A673 (cell line): ENCODE measurements around the gene GLRA1. TPM values are rescaled to one million over a fixed set of nuclear protein-coding genes. Genes with fewer than 3 reads are reported as not detected.
"Not testable (repeated sequence)": the region's sequence is repeated elsewhere in the genome, so short reads cannot be mapped to it uniquely, and the experiment has no call there.

ENCODE experiments used
- BruUV-seq: library from RNA; stranded (reverse); fragments of 400-500 nt; replicated peaks from 2 replicates; lab custom pipeline; 2021; lab: Mats Ljungman, UMichigan
- CTCF ChIA-PET: fragments of 300-600 bp; sonication (Branson Sonifier 250); formaldehyde crosslinking; loops from one replicate; lab custom pipeline; 2022; ENCODE audit warnings: antibody characterized with exemption; lab: Charles Lee
- POLR2A ChIA-PET: fragments of 300-600 bp; sonication (Branson Sonifier 250); formaldehyde crosslinking; loops from one replicate; lab custom pipeline; 2022; ENCODE audit warnings: antibody characterized with exemption; ENCODE audit not compliant: low non-redundant PET; lab: Charles Lee
- DNase-seq: peaks from one replicate; pipeline ENCODE4 v3.0.0-alpha.2; 2015; ENCODE audit warnings: low spot score
- H3K27ac ChIP-seq: fragments of 200-600 bp; sonication (generic); 2 replicates; pipeline ENCODE4 v1.5.1; 2016; ENCODE audit warnings: mixed run types, low read depth, mild to moderate bottlenecking, mixed read lengths, antibody characterized with exemption, low read length; ENCODE audit not compliant: poor library complexity, severe bottlenecking
- H3K27me3 ChIP-seq: fragments of 200-600 bp; sonication (generic); replicated peaks from 2 replicates; pipeline ENCODE4 v1.6.1; 2017; ENCODE audit warnings: mixed run types, low read depth, mild to moderate bottlenecking, mixed read lengths, antibody characterized with exemption, low read length; ENCODE audit not compliant: insufficient read depth, poor library complexity
- H3K36me3 ChIP-seq: fragments of 200-600 bp; sonication (generic); 2 replicates; pipeline ENCODE4 v1.6.1; 2016; ENCODE audit warnings: mixed run types, mild to moderate bottlenecking, mixed read lengths, antibody characterized with exemption, low read length; ENCODE audit not compliant: insufficient read depth, poor library complexity, severe bottlenecking
- H3K4me1 ChIP-seq: fragments of 200-600 bp; sonication (generic); 2 replicates; pipeline ENCODE4 v1.6.1; 2017; ENCODE audit warnings: mixed run types, mild to moderate bottlenecking, mixed read lengths, antibody characterized with exemption, low read length; ENCODE audit not compliant: insufficient read depth, poor library complexity, severe bottlenecking
- H3K4me3 ChIP-seq: fragments of 200-600 bp; sonication (generic); 2 replicates; pipeline ENCODE4 v1.5.1; 2016; ENCODE audit warnings: low read depth, mixed run types, mild to moderate bottlenecking, mixed read lengths, low read length; ENCODE audit not compliant: poor library complexity, severe bottlenecking
- H3K9me3 ChIP-seq: fragments of 200-600 bp; sonication (generic); 2 replicates; pipeline ENCODE4 v1.6.1; 2016; ENCODE audit warnings: mixed run types, low read depth, mild to moderate bottlenecking, mixed read lengths, antibody characterized with exemption, low read length; ENCODE audit not compliant: poor library complexity, severe bottlenecking
- CTCF ChIP-seq: fragments of 300-800, 200-600 bp; sonication (generic); conservative IDR thresholded peaks from 2 replicates; pipeline ENCODE4 v1.5.1; 2017; ENCODE audit warnings: low read depth, mild to moderate bottlenecking, antibody characterized with exemption, low read length, moderate library complexity, mixed read lengths
- EZH2 ChIP-seq: fragments of 200-600 bp; sonication (generic); IDR thresholded peaks from 2 replicates; pipeline ENCODE4 v1.6.1; 2017; ENCODE audit warnings: borderline replicate concordance, low read depth, mild to moderate bottlenecking, mixed read lengths, antibody characterized with exemption, low read length; ENCODE audit not compliant: poor library complexity, severe bottlenecking
- intact Hi-C: fragments of 100-400 bp; cut with micrococcal nuclease; formaldehyde crosslinking; loops from one replicate; pipeline ENCODE4 v1.10.0; 2022; ENCODE audit not compliant: unreplicated experiment
- total RNA-seq: library from RNA; stranded (reverse); gene quantifications from 2 replicates; pipeline ENCODE4 v1.2.3, GENCODE V29; 2021

GLRA1 gene
- total RNA-seq, 1 experiment from 2014 or later = not detected

- Histone ChIP-seq H3K4me1 (peaks cover 27% of the 10 kb centered on the region), H3K9me3 (no peaks in the 10 kb centered on the region), H3K27me3 (no peaks in the 10 kb centered on the region), H3K36me3 (no peaks in the 10 kb centered on the region), H3K27ac (peak overlapping the region; percentile 44), H3K4me3 (no peak overlapping the region)
- CTCF ChIA-PET = interaction anchor here (0.5 kb wide), 1 partner anchor 125 kb away, joined by 4 read pairs; no protein-coding TSS in a partner anchor
- TF ChIP-seq EZH2 = no peak
- TF ChIP-seq CTCF = no peak
- intact Hi-C loops = no loop called here
- DNase-seq = no peak
- POLR2A ChIA-PET = interaction anchor here (0.6 kb wide), 1 partner anchor 73 kb away, joined by 4 read pairs; no protein-coding TSS in a partner anchor
- no TSS peak for BruUV-seq
These were observed 29.0 kb downstream of the GLRA1 start for GRCh38 chr5:151895660-151896030.

- intact Hi-C loops, H3K9me3 ChIP-seq, H3K27me3 ChIP-seq, DNase-seq, POLR2A ChIA-PET, H3K36me3 ChIP-seq, H3K4me3 ChIP-seq, H3K27ac ChIP-seq, CTCF ChIA-PET, BruUV-seq: not testable (repeated sequence)
- peaks cover 27% of the 10 kb centered on the region for H3K4me1 ChIP-seq
These were observed 31.2 kb downstream of the GLRA1 start for GRCh38 chr5:151893485-151893884.

- no TSS peak for BruUV-seq
- DNase-seq = no peak
- H3K27me3 ChIP-seq = no peaks in the 10 kb centered on the region
- no peaks in the 10 kb centered on the region for H3K9me3 ChIP-seq
- H3K27ac ChIP-seq = no peak overlapping the region
- H3K36me3 ChIP-seq = no peaks in the 10 kb centered on the region
- intact Hi-C loops = no loop called here
- no peak overlapping the region for H3K4me3 ChIP-seq
- peaks cover 27% of the 10 kb centered on the region for H3K4me1 ChIP-seq
- POLR2A ChIA-PET = no interaction called here
- CTCF ChIA-PET = no interaction called here
- no peak for TF ChIP-seq CTCF
- no peak for TF ChIP-seq EZH2
These were observed 32.3 kb downstream of the GLRA1 start for GRCh38 chr5:151892393-151892792.

- TF ChIP-seq EZH2 = no peak
- 0 out of 2 replicates have a peak, but pooled peaks have one; percentile 13 for TF ChIP-seq CTCF
- H3K27me3 ChIP-seq = no peaks in the 10 kb centered on the region
- intact Hi-C loops = no loop called here
- no peak overlapping the region for H3K4me3 ChIP-seq
- H3K4me1 ChIP-seq = peaks cover 6% of the 10 kb centered on the region
- no TSS peak for BruUV-seq
- POLR2A ChIA-PET = no interaction called here
- CTCF ChIA-PET = no interaction called here
- no peaks in the 10 kb centered on the region for H3K36me3 ChIP-seq
- no peak for DNase-seq
- no peak overlapping the region for H3K27ac ChIP-seq
- H3K9me3 ChIP-seq = no peaks in the 10 kb centered on the region
These were observed 34.4 kb downstream of the GLRA1 start for GRCh38 chr5:151890299-151890698.
